H1 (cell line): ENCODE measurements around the gene ADGRB3. TPM values are rescaled to one million over a fixed set of nuclear protein-coding genes. Genes with fewer than 3 reads are reported as not detected.

ENCODE experiments used
- CBX8 ChIP-seq: fragments of 300-800, 300-1000 bp; sonication (generic); IDR thresholded peaks from 2 replicates; pipeline ENCODE4 v1.7.1; 2016; ENCODE audit warnings: low read depth, low read length, borderline replicate concordance
- E2F6 ChIP-seq: IDR thresholded peaks from 2 replicates; pipeline ENCODE4 v1.6.1; 2012; ENCODE audit warnings: inconsistent platforms
- POLR2A ChIP-seq, 2 experiments: IDR thresholded peaks; 1 replicate in 1 of 2; 2 replicates in 1 of 2; pipeline ENCODE4 v1.6.1; 2011; ENCODE audit warnings: low read depth in 2 of 2, low read length in 2 of 2, mild to moderate bottlenecking in 2 of 2; ENCODE audit errors: control extremely low read depth in 1 of 2
- POLR2AphosphoS5 ChIP-seq: IDR thresholded peaks from 2 replicates; pipeline ENCODE4 v1.6.1; 2011; ENCODE audit warnings: low read depth, low read length
- SIN3A ChIP-seq, 2 experiments: IDR thresholded peaks in 1 of 2; conservative IDR thresholded peaks in 1 of 2; 2 replicates each; pipeline ENCODE4 v1.6.1; 2011 to 2012; ENCODE audit warnings: low read length in 2 of 2, improper control_type of control experiment in 1 of 2, low read depth in 1 of 2, mild to moderate bottlenecking in 1 of 2
- SP1 ChIP-seq: IDR thresholded peaks from 2 replicates; pipeline ENCODE4 v1.6.1; 2011; ENCODE audit warnings: low read depth, low read length
- SP2 ChIP-seq: IDR thresholded peaks from 2 replicates; pipeline ENCODE4 v1.6.1; 2012; ENCODE audit warnings: mild to moderate bottlenecking, low read length, inconsistent platforms
- SP4 ChIP-seq: IDR thresholded peaks from 2 replicates; pipeline ENCODE4 v1.6.1; 2012; ENCODE audit warnings: low read length, inconsistent platforms
- SUZ12 ChIP-seq: fragments of 200-600 bp; sonication (generic); IDR thresholded peaks from 2 replicates; pipeline ENCODE4 v1.6.1; 2012; ENCODE audit warnings: mild to moderate bottlenecking, inconsistent platforms, low read length, moderate library complexity, mixed read lengths
- YY1 ChIP-seq: IDR thresholded peaks from 2 replicates; pipeline ENCODE4 v1.6.1; 2011; ENCODE audit warnings: low read depth, mild to moderate bottlenecking, low read length
- ZNF274 ChIP-seq: IDR thresholded peaks from 2 replicates; pipeline ENCODE4 v1.7.0; 2012; ENCODE audit warnings: low read length, borderline replicate concordance; ENCODE audit errors: extremely low read depth
- polyA plus RNA-seq, 7 experiments: library from polyadenylated mRNA; depleted of rRNA in 3 of 7; stranded (reverse) in 5 of 7; unstranded in 2 of 7; fragments of >200 nt in 5 of 7; fragments of 200-250 nt in 2 of 7; gene quantifications; 1 replicate in 5 of 7; 2 replicates in 1 of 7; 4 replicates in 1 of 7; pipeline versions ENCODE4 v1.2.1 to v1.2.3, GENCODE V29; 2011 to 2013; ENCODE audit warnings: missing spikeins in 2 of 7, mixed read lengths in 2 of 7
- total RNA-seq: library from RNA; stranded (reverse); fragmentation: NEBNext Ultra II Directional; extraction: Animal tissue kit (Norgen Biotek cat#: 25700); gene quantifications from 2 replicates; pipeline ENCODE4 v1.2.1, GENCODE V29; 2021

The ADGRB3 gene
- total and polyA plus RNA-seq, 2 of the 8 experiments (the other 6 are each of a cell fraction or from before 2014, with no cell fraction given): 0.35 to 1.2 TPM

GRCh38 chr6:68859233-68859632 lies 224.2 kb downstream of the ADGRB3 start (continued):
- TF ChIP-seq SP4 (no peak), POLR2AphosphoS5 (no peak), E2F6 (no peak), POLR2A (IDR thresholded peaks at IDR 0.05; ENCODE audit: control extremely low read depth in 1 of 2, low read depth in 2 of 2, low read length in 2 of 2) (no peak), SP2 (no peak), CBX8 (no peak), ZNF274 (no peak), SUZ12 (no peak), YY1 (no peak), SP1 (no peak), SIN3A (conservative IDR thresholded peaks at IDR 0.05 in 1 of 2, IDR thresholded peaks at IDR 0.05 in 1 of 2; ENCODE audit: low read depth in 1 of 2, low read length in 2 of 2) (no peak)
- TF ChIP-seq, all 59 proteins: peak for 0
